ENCODE results near the gene SERPINA6. TPM values are rescaled to one million over a fixed set of nuclear protein-coding genes. Genes with fewer than 3 reads are reported as not detected.
"Not testable (repeated sequence)": the region's sequence is repeated elsewhere in the genome, so short reads cannot be mapped to it uniquely, and the experiment has no call there.

Gene SERPINA6
- total and polyA plus RNA-seq, 7 donors = not detected

DNA sequence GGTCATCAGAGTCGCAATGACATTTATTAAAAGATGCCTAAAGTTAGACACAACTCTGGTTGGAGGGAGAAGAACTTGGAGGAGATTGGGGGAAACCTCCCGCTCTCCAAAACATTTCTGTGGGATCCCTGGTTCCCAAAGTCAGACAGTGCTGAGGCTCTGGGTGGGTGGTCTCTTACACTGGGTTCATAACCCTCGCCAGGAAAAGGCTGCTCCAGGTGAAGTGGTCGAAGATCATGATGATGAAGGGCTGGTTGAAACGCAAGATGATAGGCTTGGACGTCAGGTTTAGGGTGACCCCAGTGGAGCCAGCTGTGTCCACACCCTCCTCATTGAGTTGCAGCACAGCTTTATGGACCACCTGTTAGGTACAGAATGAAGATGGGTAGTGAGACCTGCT, 18.9 kb downstream of the SERPINA6 start:
- Histone ChIP-seq H3K36me3 (ENCODE audit: insufficient read depth in 1 of 2, low read depth in 1 of 2) (no peaks in the 10 kb centered on the region), H3K4me1 (no peaks in the 10 kb centered on the region), H3K27ac (no peak overlapping the region), H3K4me3 (no peak overlapping the region), H3K9me3 (no peaks in the 10 kb centered on the region), H3K27me3 (ENCODE audit: insufficient read depth in 3 of 3, low read length in 2 of 3) (no peaks in the 10 kb centered on the region)
- 78 to 84% (median 79%) methylated on average over 6 of the region's 6 CpGs for WGBS, 3 donors
- TF ChIP-seq, protein P1, sequence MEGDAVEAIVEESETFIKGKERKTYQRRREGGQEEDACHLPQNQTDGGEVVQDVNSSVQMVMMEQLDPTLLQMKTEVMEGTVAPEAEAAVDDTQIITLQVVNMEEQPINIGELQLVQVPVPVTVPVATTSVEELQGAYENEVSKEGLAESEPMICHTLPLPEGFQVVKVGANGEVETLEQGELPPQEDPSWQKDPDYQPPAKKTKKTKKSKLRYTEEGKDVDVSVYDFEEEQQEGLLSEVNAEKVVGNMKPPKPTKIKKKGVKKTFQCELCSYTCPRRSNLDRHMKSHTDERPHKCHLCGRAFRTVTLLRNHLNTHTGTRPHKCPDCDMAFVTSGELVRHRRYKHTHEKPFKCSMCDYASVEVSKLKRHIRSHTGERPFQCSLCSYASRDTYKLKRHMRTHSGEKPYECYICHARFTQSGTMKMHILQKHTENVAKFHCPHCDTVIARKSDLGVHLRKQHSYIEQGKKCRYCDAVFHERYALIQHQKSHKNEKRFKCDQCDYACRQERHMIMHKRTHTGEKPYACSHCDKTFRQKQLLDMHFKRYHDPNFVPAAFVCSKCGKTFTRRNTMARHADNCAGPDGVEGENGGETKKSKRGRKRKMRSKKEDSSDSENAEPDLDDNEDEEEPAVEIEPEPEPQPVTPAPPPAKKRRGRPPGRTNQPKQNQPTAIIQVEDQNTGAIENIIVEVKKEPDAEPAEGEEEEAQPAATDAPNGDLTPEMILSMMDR (IDR thresholded peaks at IDR 0.05) = no peak
- no peak for DNase-seq
- intact Hi-C loops (cut with DNase I) = no loop called here
- no peak for ATAC-seq

DNA sequence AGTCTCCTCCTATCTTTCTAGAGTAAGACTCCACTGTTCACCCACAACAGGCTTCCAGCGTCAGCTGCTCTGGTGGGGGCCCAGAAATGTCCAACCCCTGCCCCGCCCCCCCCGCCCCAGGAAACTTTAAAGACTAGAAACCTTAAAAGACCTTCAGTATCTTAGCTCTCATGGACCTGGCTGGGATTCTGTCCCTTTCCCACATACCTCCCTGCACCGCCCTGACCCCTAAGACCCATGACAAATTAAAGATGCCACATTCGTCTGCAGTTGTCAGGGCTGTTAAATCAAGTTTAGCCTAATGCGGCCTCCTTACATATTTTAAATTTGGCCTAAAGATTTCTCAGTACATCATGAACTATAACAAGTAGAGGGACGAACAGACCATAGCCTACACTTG, 20.0 kb downstream of the SERPINA6 start:
- Histone ChIP-seq H3K4me1 (no peaks in the 10 kb centered on the region), H3K4me3 (no peak overlapping the region), H3K9me3 (no peaks in the 10 kb centered on the region), H3K27me3 (ENCODE audit: insufficient read depth in 3 of 3, low read length in 2 of 3) (no peaks in the 10 kb centered on the region), H3K36me3 (ENCODE audit: insufficient read depth in 1 of 2, low read depth in 1 of 2) (no peaks in the 10 kb centered on the region), H3K27ac (no peak overlapping the region)
- TF ChIP-seq, protein P1 (IDR thresholded peaks at IDR 0.05) = no peak
- ATAC-seq (no peak), DNase-seq (no peak)
- intact Hi-C loops (cut with DNase I) = no loop called here
- WGBS, 3 donors = 44 to 58% (median 50%) methylated on average over 7 of the region's 7 CpGs

DNA sequence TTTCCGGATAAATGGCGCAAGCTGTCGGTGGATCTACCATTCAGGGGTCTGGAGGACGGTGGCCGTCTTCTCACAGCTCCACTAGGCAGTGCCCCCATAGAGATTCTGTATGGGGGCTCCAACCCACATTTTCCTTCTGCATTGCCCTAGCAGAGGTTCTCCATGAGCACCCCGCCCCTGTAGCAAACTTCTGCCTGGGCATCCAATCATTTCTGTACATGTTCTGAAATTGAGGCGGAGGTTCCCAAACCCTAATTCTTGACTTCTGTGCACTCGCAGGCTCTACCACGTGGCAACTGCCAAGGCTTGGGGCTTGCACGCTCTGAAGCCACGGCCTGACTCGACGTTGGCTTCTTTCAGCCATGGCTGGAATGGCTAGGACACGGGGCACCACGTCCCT, 25.0 kb downstream of the SERPINA6 start:
- H3K36me3 ChIP-seq (ENCODE audit: insufficient read depth in 1 of 2, low read depth in 1 of 2) = no peaks in the 10 kb centered on the region
- H3K4me1 ChIP-seq = no peaks in the 10 kb centered on the region
- peaks cover 0 to 6% (median 0%) of the 10 kb centered on the region in 3 donors for H3K27me3 ChIP-seq (ENCODE audit: insufficient read depth in 3 of 3, low read length in 2 of 3)
- no peaks in the 10 kb centered on the region for H3K9me3 ChIP-seq
- no peak for DNase-seq
- H3K27ac ChIP-seq = no peak overlapping the region
- WGBS, 3 donors = 91 to 95% (median 93%) methylated on average over 15 of the region's 15 CpGs
- intact Hi-C loops (cut with DNase I) = no loop called here
- TF ChIP-seq, protein P1 (IDR thresholded peaks at IDR 0.05) = no peak
- no peak for ATAC-seq
- H3K4me3 ChIP-seq = no peak overlapping the region

DNA sequence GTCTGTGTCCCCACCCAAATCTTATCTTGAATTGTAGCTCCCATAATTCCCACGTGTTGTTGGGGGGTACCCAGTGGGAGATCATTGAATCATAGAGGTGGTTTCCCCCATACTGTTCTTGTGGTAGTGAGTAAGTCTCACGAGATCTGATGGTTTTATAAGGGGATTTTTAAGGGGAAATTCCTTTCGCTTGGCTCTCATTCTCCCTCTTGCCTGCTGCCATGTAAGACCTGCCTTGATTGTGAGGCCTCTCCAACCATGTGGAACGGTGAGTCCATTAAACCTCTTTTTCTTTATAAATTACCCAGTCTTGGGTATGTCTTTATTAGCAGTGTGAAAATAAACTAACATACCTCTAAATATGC, 27.0 kb downstream of the SERPINA6 start:
- WGBS, 3 donors = 65 to 67% (median 66%) methylated on average over 4 of the region's 4 CpGs
- intact Hi-C loops (cut with DNase I) = not testable (repeated sequence)

DNA sequence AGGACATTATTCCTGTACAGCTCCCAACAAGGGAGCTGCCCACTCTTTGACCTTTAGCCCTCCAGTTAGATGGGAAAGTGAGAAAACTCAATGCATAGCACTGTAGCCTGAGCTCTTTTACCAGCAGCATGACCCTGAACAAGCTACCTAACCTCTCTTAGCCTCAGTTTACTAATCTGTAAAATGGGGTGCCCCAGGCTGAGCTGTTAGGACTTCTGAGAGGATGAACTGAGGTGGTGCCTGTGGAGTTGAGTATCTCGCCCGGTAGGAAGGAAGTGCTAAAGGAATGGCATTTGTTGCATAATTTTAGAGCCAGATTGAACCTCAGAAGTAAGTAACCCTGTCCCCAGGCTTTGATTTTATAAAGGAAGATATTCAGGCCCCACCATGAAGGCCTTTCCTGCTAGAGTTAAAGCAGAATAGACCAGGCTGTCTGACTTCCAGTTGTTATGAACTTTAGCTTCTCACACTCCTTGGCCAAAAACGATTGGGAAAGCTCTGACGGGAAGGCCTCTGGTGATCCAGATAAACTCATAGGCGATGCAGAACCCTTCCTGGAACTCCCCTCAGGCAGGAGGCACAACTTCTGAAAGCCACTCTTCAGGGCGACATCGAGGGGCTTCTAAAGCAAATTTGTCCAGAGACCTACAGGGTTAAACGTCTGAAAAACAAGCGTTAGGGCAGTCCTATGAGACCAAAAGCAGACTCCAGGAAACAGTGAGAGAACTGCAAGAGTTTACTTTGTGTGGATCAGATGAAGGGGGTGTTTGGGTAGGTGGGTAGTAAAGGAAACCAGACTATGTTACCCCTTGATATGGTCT, 27.6 kb downstream of the SERPINA6 start:
- WGBS, 3 donors = 64 to 73% (median 66%) methylated on average over 9 of the region's 9 CpGs
- TF ChIP-seq, protein P1 (IDR thresholded peaks at IDR 0.05) = no peak
- Histone ChIP-seq H3K4me1 (no peaks in the 10 kb centered on the region), H3K4me3 (no peak overlapping the region), H3K9me3 (no peaks in the 10 kb centered on the region), H3K27me3 (ENCODE audit: insufficient read depth in 3 of 3, low read length in 2 of 3) (peaks cover 0 to 7% (median 0%) of the 10 kb centered on the region in 3 donors), H3K36me3 (ENCODE audit: insufficient read depth in 1 of 2, low read depth in 1 of 2) (no peaks in the 10 kb centered on the region), H3K27ac (no peak overlapping the region)
- intact Hi-C loops (cut with DNase I) = no loop called here
- ATAC-seq (no peak), DNase-seq (no peak)

More for the DNA sequence above, 27.0 kb downstream of the SERPINA6 start:
- H3K27ac ChIP-seq; H3K4me1 ChIP-seq; H3K9me3 ChIP-seq; DNase-seq; H3K4me3 ChIP-seq; H3K27me3 ChIP-seq (ENCODE audit: insufficient read depth in 3 of 3, low read length in 2 of 3); ATAC-seq; H3K36me3 ChIP-seq (ENCODE audit: insufficient read depth in 1 of 2, low read depth in 1 of 2): not testable (repeated sequence)
